Glutamatergic neuron (in vitro differentiated cells): ENCODE measurements around the gene TUSC1. TPM values are rescaled to one million over a fixed set of nuclear protein-coding genes. Genes with fewer than 3 reads are reported as not detected.

Experiments used
- DNase-seq: peaks from one replicate; pipeline ENCODE4 v3.0.0; 2022
- H3K27ac Mint-ChIP-seq: one replicate; pipeline ENCODE4 v1.8.0; 2020; ENCODE audit warnings: mild to moderate bottlenecking, mixed read lengths, inconsistent platforms; ENCODE audit not compliant: unreplicated experiment
- H3K27me3 Mint-ChIP-seq: one replicate; pipeline ENCODE4 v1.8.0; 2020; ENCODE audit warnings: mild to moderate bottlenecking, moderate library complexity, mixed read lengths, inconsistent platforms; ENCODE audit not compliant: unreplicated experiment
- H3K36me3 Mint-ChIP-seq: one replicate; pipeline ENCODE4 v1.8.0; 2020; ENCODE audit warnings: mild to moderate bottlenecking, mixed read lengths, inconsistent platforms; ENCODE audit not compliant: unreplicated experiment
- H3K4me1 Mint-ChIP-seq: one replicate; pipeline ENCODE4 v1.8.0; 2020; ENCODE audit warnings: mild to moderate bottlenecking, low read depth, mixed read lengths, inconsistent platforms; ENCODE audit not compliant: unreplicated experiment
- H3K4me3 Mint-ChIP-seq: one replicate; pipeline ENCODE4 v1.8.0; 2020; ENCODE audit warnings: mild to moderate bottlenecking, mixed read lengths, inconsistent platforms; ENCODE audit not compliant: unreplicated experiment
- H3K9me3 Mint-ChIP-seq: one replicate; pipeline ENCODE4 v1.8.0; 2020; ENCODE audit warnings: mild to moderate bottlenecking, moderate library complexity, mixed read lengths, inconsistent platforms; ENCODE audit not compliant: unreplicated experiment
- CTCF ChIP-seq: fragments of 200-600 bp; sonication (generic); IDR thresholded peaks from one replicate; pipeline ENCODE4 v1.5.0; 2021; ENCODE audit not compliant: partially characterized antibody, unreplicated experiment
- long read RNA-seq: library from polyadenylated mRNA; unstranded; transcript quantifications from one replicate; pipeline ENCODE4 v2.0.0, GENCODE V29; 2020; ENCODE audit not compliant: unreplicated experiment
- total RNA-seq: library from RNA; stranded (reverse); fragmentation: NEBNext Ultra II Directional; extraction: Animal tissue kit (Norgen Biotek cat#: 25700); gene quantifications from one replicate; pipeline ENCODE4 v1.2.1, GENCODE V29; 2021; ENCODE audit not compliant: unreplicated experiment

Gene TUSC1
- 7.4 TPM for total RNA-seq
- long read RNA-seq, transcript TUSC1-201 (1 exons, 2,052 nt), result major isoform, 7 of 7 reads
- long read RNA-seq, partial matches to known transcripts, result 0 of 7 reads
- long read RNA-seq, other reads (novel, unspliced or antisense), result 0 of 7 reads

GRCh38 chr9:25678147-25678666 lies at the start of gene TUSC1:
TSS of gene TUSC1 (minus strand) at chr9:25678444. CDS start at chr9:25678312, 132 bp downstream.
- peak; percentile 79 for DNase-seq
- H3K4me1 Mint-ChIP-seq, result peaks cover 4% of the 10 kb centered on the region
- no peaks in the 10 kb centered on the region for H3K36me3 Mint-ChIP-seq
- H3K27me3 Mint-ChIP-seq, result no peaks in the 10 kb centered on the region
- H3K27ac Mint-ChIP-seq, result peak within 1 kb of the TSS; percentile 31
- peak within 1 kb of the TSS; percentile 82 for H3K4me3 Mint-ChIP-seq
- TF ChIP-seq CTCF, result no peak
- peaks cover 3% of the 10 kb centered on the region for H3K9me3 Mint-ChIP-seq

GRCh38 chr9:25726871-25727410 lies 48.7 kb upstream of the TUSC1 start:
- no peaks in the 10 kb centered on the region for H3K27me3 Mint-ChIP-seq
- no peaks in the 10 kb centered on the region for H3K9me3 Mint-ChIP-seq
- H3K27ac Mint-ChIP-seq, result no peak overlapping the region
- H3K4me1 Mint-ChIP-seq, result no peaks in the 10 kb centered on the region
- no peak for TF ChIP-seq CTCF
- H3K4me3 Mint-ChIP-seq, result no peak overlapping the region
- H3K36me3 Mint-ChIP-seq, result no peaks in the 10 kb centered on the region
- no peak for DNase-seq

GRCh38 chr9:25724424-25724823 lies 46.2 kb upstream of the TUSC1 start:
- Mint-ChIP-seq H3K27me3 (no peaks in the 10 kb centered on the region), H3K4me1 (no peaks in the 10 kb centered on the region), H3K27ac (no peak overlapping the region), H3K9me3 (no peaks in the 10 kb centered on the region), H3K36me3 (no peaks in the 10 kb centered on the region), H3K4me3 (no peak overlapping the region)
- DNase-seq, result no peak
- TF ChIP-seq CTCF, result no peak

GRCh38 chr9:25716220-25716872 lies 38.1 kb upstream of the TUSC1 start:
- Mint-ChIP-seq H3K36me3 (no peaks in the 10 kb centered on the region), H3K4me1 (peaks cover 1% of the 10 kb centered on the region), H3K27ac (no peak overlapping the region), H3K4me3 (no peak overlapping the region), H3K9me3 (no peaks in the 10 kb centered on the region), H3K27me3 (no peaks in the 10 kb centered on the region)
- peak; percentile 42 for TF ChIP-seq CTCF
- peak; percentile 20 for DNase-seq

- no peak for DNase-seq
- no peak for TF ChIP-seq CTCF
- Mint-ChIP-seq H3K4me3 (no peak overlapping the region), H3K36me3 (no peaks in the 10 kb centered on the region), H3K4me1 (no peaks in the 10 kb centered on the region), H3K27me3 (no peaks in the 10 kb centered on the region), H3K9me3 (no peaks in the 10 kb centered on the region), H3K27ac (no peak overlapping the region)
Observed at GRCh38 chr9:25709941-25710340, 31.7 kb upstream of the TUSC1 start.
